Measurements from ENCODE around the gene AHCYL2.
"Not testable (repeated sequence)": the region's sequence is repeated elsewhere in the genome, so short reads cannot be mapped to it uniquely, and the experiment has no call there.

AHCYL2 gene

DNA sequence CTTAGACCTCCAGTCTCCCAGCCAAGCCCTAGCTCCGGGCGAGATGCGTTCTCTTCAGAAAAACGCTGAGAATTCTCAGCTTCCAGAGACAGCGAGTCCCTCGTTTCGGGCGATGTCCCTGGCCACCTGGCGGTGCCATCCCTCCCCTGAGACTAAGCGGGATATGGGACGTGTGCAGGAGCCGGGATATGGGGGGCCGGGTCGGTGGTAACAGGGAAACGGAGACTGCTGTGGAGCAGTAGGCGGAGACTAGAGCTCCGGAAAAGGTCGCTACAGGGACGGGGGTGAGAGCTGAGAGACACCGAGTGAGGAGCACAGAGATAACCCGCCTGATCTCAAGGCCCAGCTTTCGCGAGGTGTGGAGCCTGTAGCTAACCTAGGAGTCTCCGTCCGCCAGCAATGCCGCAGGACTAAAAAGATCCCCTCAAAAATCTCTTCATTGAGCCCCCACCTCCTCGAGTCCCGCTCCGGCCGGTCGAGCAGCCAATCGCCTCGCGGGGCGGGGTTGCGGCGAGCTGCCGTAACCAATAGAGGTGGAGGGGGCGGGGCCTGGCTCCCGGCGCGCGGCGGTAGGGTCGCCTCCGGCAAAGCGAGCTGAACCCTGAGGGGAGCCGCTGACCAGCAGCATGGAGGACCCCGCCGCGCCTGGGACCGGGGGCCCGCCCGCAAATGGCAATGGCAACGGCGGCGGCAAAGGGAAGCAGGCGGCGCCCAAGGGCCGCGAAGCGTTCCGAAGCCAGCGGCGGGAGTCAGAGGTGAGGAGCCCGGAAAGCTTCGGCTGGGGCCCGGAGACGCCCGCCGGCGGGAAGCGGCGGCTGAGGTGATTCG, 209.2 kb downstream of the AHCYL2 start, which contains the start of gene STRIP2:
TSS of gene STRIP2 (plus strand) at position 586 of the 828 bp plus-strand sequence. CDS start at position 627, 41 bp downstream.
- DNase-seq = peak; percentile 92

DNA sequence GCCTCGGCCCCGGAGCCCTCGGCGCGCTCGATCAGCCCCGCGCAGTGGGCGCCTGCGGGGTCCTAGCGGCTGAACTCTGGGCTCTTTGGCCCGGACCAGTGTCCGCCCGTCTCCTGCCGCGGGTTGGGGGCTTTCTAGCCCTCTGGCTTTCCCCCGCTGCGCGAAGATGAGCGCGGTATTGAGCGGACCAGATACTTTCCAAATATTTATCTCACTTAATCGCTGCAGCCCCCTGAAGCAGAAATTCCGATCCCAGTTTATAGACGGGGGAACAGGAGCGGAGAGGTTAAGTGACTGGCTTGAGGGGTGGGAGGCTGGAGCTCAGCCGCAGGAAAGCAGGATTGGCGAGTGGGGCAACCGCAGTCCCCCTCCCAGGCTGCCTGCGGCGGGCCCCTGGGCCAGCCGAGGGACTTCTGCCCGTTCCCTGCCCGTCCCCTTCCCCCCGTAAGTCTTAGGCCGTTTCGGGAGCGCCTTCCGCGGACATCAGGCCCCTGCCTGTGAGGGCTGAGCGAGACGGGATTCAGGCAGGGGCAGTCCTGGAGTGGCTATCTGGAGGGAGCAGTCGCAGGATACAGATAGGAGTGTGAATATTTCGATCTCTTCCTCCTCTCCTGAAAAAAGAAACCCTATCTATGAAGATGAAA, 210.0 kb downstream of the AHCYL2 start:
- DNase-seq = no peak

DNA sequence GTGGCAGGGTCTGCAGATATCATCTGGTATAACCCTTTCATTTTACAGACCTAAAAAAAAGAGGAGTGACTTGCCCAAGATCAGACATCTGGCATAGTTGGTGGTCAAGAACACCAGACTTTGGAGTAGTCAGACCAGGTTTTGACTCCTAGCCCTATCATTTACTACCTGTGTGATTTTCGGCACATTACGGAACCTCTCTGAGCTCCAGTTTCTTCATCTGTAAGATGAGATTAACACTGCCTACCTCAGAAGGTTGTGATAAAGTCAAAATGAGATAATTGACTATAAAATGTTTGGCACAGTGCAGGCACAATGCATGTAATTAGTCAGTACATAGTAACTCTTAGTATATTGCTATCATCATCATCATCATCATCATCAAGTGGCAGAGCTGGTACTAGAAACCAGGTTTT, 210.6 kb downstream of the AHCYL2 start:
- DNase-seq = no peak

DNA sequence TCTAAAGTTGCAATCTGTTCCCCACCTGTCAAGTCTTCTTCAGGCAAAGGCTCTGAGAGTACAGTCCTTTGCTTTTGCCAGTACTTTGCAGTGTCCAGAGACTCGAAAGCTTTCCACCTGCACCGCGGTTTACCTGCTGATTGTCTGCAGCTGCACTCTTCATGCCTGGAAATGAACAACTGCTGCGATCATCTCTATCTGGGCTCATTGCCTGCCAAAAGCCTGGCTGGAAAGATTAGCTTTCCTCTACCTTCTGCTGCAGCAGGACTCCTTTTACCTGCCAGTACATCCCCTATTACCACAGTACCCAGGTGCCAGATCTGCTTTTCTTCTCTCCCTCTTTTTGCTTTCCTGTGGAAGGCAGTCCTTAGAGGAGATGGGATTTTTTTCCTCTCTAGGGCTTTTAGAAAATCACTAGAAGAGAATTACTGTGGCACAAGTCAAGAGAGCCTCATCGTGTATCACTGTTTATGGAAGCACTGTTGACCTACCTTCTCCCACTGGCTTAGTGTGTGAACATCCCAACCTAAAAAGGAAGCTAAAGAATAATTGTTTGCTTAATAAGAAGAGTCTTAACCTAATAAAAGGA, 211.6 kb downstream of the AHCYL2 start:
- no peak for DNase-seq

DNA sequence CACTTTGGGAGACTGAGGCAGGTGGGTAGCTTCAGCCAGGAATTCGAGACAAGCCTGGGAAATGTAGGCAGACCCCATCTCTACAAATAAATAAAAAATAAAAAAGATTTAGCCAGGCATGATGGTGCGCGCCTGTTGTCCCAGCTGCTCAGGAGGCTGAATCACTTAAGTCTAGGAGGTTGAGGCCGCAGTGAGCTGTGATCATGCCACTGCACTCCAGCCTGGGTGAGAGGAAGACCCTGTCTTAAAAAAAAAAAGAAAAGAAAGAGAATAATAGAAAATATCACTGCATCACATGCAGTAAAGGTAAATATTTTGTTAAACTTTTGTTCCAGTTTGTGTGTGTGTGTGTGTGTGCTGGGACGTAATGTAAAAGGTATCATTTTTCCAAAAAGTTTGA, 212.4 kb downstream of the AHCYL2 start:
- no peak for DNase-seq

DNA sequence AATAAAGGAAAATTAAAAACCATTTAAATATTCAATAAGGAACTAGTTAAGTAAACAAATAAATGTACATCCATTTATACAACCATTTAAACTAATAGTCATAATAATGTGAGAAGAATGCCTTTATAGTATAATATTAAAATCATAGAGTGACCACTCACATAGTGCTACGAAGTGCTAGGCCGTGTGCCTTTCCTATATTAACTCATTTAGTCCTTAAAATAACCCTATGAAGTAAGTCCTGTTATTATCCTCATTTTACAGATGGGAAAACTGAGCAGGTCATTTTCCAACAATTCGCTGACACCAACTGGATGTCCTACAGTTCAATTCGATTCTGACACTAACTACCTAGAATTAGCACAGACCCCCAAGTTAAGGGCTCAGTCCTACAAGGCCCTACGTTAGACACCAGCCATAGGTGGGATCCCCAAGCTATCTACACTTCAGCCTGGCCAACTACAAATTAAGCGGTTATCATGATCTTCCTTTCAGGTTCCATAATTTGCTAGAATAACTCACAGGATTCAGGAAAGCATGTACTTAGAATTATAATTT, 213.5 kb downstream of the AHCYL2 start:
- no peak for DNase-seq

DNA sequence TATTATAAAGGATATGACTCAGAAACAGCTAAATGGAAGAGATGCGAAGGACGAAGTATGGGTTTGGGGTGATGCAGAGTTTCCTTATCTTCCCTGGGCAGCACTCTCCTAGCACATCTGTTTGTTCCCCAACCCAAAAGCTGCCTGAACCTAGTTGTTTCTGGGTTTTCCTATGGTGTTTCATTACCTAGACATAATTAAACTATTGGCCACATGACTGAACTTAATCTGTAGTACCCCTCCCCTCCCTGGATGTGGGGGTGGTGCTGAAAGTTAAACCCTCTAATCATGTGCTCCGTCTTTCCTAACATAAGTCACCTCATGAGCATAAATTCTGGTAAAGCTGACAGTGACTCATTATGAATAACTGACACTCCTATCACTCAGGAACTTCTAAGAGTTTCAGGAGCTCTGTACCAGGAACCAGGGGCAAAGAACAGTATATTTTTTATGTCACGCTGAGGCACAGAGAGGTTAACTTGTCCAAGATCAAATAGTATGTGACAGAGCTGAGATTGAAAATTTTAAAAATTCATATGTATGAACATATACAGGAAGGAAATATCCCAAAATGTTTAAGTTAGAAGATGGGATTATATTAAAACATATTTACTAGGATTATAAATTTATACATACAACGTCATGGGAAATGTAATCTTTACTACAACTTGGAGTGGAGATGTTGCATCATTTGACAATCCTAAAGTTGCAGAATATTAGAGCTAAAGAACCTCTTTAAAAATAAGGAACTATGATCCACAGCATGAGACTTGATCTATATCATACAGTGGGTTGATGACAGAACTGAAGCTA, 214.2 kb downstream of the AHCYL2 start:
- no peak for DNase-seq

DNA sequence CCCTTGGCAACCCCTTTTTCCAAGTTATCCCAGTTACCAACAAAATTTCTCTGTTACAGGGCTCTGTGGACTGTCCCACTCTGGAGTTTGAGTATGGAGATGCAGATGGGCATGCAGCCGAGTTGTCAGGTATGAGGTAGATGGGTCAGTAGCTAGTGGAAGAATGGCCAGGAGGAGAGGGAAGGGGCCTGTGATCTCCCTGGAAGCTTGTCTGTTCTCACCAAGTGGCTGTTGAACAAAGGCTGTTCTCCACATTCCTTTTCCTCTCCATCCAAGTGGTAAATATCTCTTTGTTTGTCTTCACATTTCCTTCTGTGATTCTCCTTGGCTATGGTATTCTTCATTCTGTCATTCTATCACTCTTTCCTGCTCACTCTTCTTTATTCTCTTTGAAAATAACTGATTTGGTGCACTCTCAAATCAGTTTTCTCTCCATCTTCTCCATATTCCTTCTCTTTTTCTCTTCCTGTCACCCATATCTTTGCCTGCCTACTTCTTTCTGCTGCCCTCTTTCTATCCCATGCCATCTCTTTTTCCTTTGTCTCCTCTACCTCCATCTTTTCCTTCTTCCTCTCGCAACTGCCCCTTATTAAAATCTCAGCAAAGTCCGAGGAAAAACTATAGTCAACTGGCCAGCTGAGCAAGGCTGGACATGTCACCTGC, 215.3 kb downstream of the AHCYL2 start:
- DNase-seq = no peak

DNA sequence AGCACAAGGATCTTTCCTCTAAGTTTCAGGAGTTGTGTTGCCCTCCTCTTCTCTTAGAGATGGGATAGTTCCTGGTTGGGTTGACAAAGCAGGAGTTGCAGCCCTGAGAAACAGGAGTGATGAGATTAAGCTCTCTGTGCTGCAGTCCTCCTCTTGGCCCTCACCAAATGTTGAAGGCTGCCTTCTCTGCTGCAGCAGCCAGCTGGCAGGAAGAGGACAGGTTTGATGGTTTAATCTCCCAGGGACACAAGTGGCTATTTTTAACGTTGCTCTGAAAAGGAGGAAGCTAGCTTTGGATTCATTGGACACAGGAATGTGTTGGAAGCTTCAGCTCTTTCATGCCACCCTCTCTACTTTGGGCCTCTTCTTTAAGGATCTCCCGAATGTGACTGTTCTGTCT, 218.8 kb downstream of the AHCYL2 start:
- DNase-seq = no peak

DNA sequence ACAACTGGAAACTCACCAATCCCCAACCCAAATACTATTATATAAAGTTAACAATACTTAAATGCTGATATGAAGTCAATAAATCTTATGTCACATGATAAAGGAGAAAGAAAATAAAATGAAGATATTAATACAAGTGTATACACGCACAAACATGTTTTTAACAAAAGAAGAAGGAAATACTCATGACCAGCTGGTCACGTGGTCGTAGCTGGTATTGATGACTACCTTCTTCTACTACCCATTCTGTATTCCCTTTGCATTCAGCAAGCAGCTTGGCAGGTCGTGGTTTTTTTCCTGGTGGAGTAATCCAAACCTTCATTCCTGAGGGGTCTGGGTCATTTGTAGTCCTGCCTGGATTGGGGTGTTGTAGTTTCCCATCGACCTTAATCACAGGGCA, 219.9 kb downstream of the AHCYL2 start:
- not testable (repeated sequence) for DNase-seq

DNA sequence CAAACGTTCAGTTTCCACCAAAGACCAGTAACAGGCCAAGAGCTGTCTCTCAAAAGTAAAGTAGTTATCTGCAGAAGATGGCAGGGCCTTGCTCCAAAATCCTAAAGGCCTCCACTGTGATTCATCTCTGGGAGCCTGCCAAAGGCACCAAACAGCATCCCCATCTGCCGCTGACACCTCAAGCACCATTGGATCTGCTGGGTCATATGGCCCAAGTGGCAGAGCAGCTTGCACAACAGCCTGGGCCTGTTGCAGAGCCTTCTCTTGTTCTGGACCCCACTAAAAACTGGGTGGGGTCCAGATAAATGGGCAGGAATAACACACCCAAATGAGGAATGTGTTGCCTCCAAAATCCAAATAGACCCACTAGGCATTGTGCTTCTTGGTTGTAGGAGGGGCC, 222.1 kb downstream of the AHCYL2 start:
- DNase-seq = not testable (repeated sequence)

DNA sequence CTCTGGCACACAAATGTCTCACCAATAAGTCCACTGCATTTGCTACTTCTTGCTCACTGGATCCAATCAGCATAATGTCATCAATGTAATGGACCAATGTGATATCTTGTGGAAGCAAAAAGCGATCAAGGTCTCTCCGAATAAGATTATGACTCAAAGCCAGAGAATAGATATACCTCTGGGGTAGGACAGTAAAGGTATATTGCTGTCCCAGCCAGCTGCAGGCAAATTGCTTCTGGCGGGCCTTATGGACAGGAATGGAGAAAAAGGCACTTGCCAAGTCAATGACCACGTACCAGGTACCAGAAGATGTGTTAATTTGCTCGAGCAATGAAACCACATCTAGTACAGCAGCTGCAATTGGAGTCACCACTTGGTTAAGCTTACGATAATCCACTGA, 222.6 kb downstream of the AHCYL2 start:
- not testable (repeated sequence) for DNase-seq

DNA sequence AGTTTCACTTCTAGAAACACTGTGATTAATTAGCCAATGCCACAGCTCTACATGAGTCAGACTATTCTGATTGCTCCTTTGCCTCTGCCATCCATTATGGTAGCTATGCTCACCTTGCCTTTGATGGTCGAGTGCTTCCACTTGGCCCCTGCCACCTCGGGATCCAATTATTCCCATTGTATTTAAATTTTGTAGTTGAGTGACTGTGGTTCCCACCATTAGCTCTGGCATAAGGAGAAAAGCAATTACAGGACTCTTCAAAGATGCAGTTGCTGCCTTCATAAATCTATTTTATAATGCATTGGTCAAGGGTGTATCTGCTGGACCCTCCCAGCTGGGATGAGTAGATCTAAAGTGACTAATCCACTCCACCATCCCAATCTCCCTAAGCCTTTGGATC, 223.8 kb downstream of the AHCYL2 start:
- DNase-seq = not testable (repeated sequence)

DNA sequence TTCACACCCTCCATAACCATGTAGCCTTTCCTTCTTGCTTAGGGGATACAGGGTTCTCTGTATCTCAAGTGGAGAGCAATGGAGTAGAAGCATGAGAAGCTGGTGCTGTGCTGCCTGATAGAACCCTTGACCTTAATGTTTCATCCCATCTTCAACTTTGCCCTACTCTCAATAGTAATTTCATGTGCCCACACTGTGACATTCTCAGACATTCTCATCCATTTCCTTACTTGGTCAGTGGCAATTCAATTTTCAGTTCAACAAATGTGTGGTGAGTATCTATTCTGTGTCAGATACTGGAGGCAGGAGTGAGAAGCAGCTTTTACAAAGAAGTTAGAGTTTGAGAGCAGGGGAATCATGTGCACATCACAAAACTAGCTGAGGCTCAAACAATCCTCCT, 225.5 kb downstream of the AHCYL2 start:
- no peak for DNase-seq

DNA sequence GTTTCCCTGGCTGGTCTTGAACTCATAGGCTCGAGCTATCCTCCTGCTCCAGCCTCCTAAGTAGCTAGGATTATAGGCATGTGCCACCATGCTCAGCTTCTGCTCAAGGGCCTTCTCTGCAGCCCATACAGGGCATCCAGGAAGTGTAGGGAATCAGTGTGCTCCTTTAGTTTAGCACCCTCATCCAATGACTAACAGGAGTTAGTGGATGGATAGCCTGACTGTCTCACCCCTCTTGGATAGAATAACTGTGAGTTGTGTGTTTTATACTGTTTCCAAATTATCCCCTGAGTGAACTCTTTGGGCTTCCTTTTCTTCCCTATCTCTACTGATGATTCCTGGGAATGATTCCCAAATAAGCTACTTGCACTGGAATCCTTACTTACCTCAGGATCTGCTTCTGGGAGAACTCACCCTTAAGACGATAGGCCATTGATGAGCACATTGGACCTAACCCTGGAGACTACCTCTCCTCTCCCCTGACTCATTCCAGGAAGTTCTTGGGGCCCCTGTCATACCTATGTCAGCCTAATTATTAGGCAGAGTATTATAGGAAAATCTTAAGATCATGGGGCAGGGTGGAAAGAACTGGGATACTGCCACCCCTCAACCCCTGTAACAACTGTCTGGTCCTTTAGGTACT, 227.9 kb downstream of the AHCYL2 start:
- no peak for DNase-seq

DNA sequence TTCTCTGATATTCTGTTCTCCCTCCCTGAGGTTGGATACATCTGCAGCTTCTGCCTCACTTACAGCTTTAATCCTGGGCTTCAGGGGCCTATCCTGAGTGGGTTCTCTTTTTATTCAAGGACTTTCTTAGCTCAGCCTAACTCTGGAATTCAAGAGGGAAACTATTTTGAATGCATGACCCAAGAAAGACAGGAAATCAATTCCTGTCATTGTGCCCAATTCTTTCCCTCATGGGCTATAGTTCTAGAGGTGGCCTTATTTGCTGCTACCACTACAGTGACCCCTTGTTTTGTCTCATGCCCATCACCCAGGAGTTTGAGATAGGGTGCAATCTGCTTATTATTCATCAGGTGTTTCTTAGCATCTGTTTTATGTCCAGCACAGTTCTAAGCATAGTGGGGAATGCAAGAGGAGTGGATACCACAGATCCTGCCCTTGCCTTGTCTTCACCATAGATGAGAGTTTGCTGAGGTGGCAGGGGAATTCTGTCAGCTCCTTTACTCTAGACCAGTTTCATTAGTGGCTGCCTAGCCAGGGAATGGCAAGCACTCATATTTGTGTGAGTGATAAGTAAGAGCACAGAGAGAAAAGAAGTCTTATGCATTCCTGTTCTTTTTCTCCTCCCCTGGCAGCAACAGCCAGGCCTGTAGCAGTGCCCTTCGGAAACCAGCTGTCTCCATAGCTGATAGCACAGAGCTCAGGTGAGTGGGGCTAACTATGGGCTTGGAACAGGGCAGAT, 228.8 kb downstream of the AHCYL2 start:
- no peak for DNase-seq

DNA sequence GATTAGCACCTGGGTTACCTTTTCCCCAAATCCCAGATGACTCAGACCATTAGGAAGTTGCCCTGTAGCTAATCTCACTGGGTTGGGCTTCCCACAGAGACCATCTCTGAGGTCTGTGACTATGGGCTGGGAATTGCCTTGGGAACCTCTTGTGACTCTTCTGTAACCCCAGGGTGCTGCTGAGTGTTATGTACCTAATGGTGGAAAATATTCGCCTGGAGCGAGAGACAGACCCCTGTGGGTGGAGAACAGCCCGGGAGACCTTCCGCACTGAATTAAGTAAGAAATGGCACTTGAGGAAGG, 229.4 kb downstream of the AHCYL2 start:
- no peak for DNase-seq

DNA sequence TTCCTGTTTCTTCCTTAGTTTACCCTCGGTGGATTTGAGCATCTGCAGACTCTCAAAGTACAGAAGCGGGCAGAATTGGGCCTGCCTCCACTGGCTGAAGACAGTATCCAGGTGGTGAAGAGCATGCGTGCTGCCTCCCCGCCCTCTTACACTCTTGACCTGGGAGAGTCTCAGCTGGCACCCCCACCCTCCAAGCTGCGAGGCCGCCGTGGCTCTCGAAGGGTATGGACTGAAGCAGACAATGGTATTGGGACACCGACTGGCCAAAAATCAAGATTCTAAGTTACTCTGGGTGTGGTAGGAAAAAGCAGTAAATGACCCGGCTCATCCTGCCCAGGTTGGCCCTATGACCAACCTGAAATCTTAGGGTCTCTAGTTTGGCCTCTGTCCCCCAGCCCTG, 231.6 kb downstream of the AHCYL2 start:
- DNase-seq = no peak

DNA sequence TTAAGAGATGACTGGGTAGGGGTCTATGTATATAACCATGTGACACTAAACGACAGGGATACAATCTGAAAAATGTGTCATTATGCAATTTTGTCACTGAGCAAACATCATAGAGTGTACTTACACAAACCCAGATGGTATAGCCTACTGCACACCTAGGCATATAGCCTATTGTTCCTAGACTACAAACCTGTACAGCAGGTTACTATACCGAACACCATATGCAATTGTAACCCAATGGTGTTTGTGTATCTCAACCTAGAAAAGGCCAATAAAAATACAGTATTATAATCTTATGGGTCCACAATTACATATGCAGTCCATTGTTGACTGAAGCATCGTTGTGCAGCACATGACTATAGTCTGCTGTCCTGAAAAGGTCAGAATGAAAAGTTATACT, 232.3 kb downstream of the AHCYL2 start:
- no peak for DNase-seq

DNA sequence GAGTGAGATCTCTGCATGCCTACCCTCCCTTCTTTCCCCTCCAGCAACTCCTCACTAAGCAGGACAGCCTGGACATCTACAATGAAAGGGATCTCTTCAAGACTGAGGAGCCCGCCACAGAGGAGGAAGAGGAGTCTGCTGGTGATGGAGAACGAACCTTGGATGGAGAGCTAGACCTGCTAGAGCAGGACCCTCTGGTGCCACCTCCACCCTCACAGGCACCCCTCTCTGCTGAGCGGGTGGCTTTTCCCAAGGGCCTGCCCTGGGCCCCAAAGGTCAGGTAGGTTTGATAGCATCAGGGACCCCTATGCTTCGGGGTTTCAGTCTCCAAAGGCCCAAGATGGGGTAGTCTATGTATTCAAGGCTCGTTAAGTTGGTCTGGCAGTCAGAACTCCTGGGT, 233.3 kb downstream of the AHCYL2 start:
- DNase-seq = no peak

DNA sequence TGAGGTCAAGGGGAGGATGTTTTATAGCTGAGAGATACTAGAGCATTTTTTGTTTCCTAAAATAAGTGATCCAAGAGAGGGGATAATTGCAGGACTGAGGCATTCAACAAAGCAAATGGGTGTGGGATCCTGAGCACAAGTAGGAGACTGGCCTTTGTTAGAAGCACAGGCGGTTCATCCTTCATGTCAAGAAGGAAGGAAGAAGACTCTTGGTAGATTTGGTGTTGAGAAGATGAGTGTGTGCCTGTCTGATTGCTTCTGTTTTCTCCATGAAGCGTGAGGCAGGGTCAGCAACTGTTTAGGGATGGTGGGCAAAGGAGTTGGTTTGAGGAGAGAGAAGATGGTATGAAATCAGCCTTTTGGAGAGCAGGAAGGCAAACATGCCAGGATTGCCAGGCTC, 237.0 kb downstream of the AHCYL2 start:
- no peak for DNase-seq
